WTC11 (cell line): ENCODE results near the gene TCF7L1. TPM values are rescaled to one million over a fixed set of nuclear protein-coding genes. Genes with fewer than 3 reads are reported as not detected.

Experiments
- ATAC-seq: fragments of 200-7000 bp; cut with Tn5 transposase; 2 replicates; pipeline ENCODE4 v1.10.0; 2021; ENCODE audit warnings: mild to moderate bottlenecking, moderate library complexity
- CTCF ChIA-PET: fragments of 300-600 bp; sonication (Branson Sonifier 250); formaldehyde crosslinking; loops from one replicate; lab custom pipeline; 2021; ENCODE audit warnings: antibody characterized with exemption; lab: Charles Lee
- POLR2A ChIA-PET: fragments of 350-600 bp; sonication (Branson Sonifier 250); formaldehyde crosslinking; loops from one replicate; lab custom pipeline; 2021; ENCODE audit warnings: antibody characterized with exemption; lab: Charles Lee
- DNase-seq: peaks from one replicate; pipeline ENCODE4 v3.0.0; 2021; ENCODE audit warnings: low spot score
- H3K27ac Mint-ChIP-seq: 2 replicates; pipeline ENCODE4 v1.8.0; 2021; ENCODE audit warnings: mixed read lengths
- H3K27me3 Mint-ChIP-seq: 2 replicates; pipeline ENCODE4 v1.8.0; 2021; ENCODE audit warnings: low read depth, mild to moderate bottlenecking, moderate library complexity, mixed read lengths
- H3K36me3 Mint-ChIP-seq: 2 replicates; pipeline ENCODE4 v1.8.0; 2021; ENCODE audit warnings: mixed read lengths
- H3K4me1 Mint-ChIP-seq: 2 replicates; pipeline ENCODE4 v1.8.0; 2022; ENCODE audit warnings: mixed read lengths
- H3K4me3 Mint-ChIP-seq: 2 replicates; pipeline ENCODE4 v1.8.0; 2021; ENCODE audit warnings: mild to moderate bottlenecking, moderate library complexity, mixed read lengths
- H3K9me3 Mint-ChIP-seq: 2 replicates; pipeline ENCODE4 v1.8.0; 2021; ENCODE audit warnings: mixed read lengths
- ATF3 ChIP-seq: sonication (generic); formaldehyde crosslinking; conservative IDR thresholded peaks from 2 replicates; pipeline ENCODE4 v1.8.1; 2022; ENCODE audit warnings: mild to moderate bottlenecking, missing genetic modification reagents
- CTCF ChIP-seq: fragments of 200-600 bp; IDR thresholded peaks from 2 replicates; pipeline ENCODE4 v1.8.0; 2022; ENCODE audit warnings: antibody characterized with exemption
- E2F1 ChIP-seq: sonication (generic); formaldehyde crosslinking; IDR thresholded peaks from 2 replicates; pipeline ENCODE4 v1.8.0; 2022; ENCODE audit warnings: mild to moderate bottlenecking, missing genetic modification reagents
- FOXJ3 ChIP-seq: sonication (generic); formaldehyde crosslinking; IDR thresholded peaks from 2 replicates; pipeline ENCODE4 v1.9.0; 2021; ENCODE audit warnings: missing genetic modification reagents, mild to moderate bottlenecking, borderline replicate concordance
- FOXP4 ChIP-seq: sonication (generic); formaldehyde crosslinking; IDR thresholded peaks from 2 replicates; pipeline ENCODE4 v1.8.0; 2022; ENCODE audit warnings: mild to moderate bottlenecking, missing genetic modification reagents
- IRF2 ChIP-seq: sonication (generic); formaldehyde crosslinking; IDR thresholded peaks from 2 replicates; pipeline ENCODE4 v1.8.0; 2022; ENCODE audit warnings: low read depth, missing genetic modification reagents, borderline replicate concordance
- JAZF1 ChIP-seq: fragments of 250-450 bp; sonication (Bioruptor Pico); IDR thresholded peaks from 2 replicates; pipeline ENCODE4 v1.9.0; 2021; ENCODE audit warnings: moderate library complexity, mild to moderate bottlenecking, inconsistent platforms
- JUN ChIP-seq: sonication (generic); formaldehyde crosslinking; IDR thresholded peaks from 2 replicates; pipeline ENCODE4 v1.8.0; 2023; ENCODE audit warnings: mild to moderate bottlenecking, missing genetic modification reagents
- NFATC4 ChIP-seq: fragments of 250-450 bp; sonication (Bioruptor Pico); IDR thresholded peaks from 2 replicates; pipeline ENCODE4 v1.9.0; 2021; ENCODE audit warnings: mild to moderate bottlenecking
- PRRX2 ChIP-seq: fragments of 250-450 bp; sonication (Bioruptor Pico); IDR thresholded peaks from 2 replicates; pipeline ENCODE4 v1.8.0; 2021; ENCODE audit warnings: mild to moderate bottlenecking
- TEAD1 ChIP-seq: sonication (generic); formaldehyde crosslinking; IDR thresholded peaks from 2 replicates; pipeline ENCODE4 v1.8.0; 2022; ENCODE audit warnings: mild to moderate bottlenecking, missing genetic modification reagents
- TP53 ChIP-seq: sonication (generic); formaldehyde crosslinking; IDR thresholded peaks from 2 replicates; pipeline ENCODE4 v1.8.1; 2023; ENCODE audit warnings: mild to moderate bottlenecking, missing genetic modification reagents
- ZMAT4 ChIP-seq: fragments of 250-450 bp; sonication (Bioruptor Pico); IDR thresholded peaks from 2 replicates; pipeline ENCODE4 v1.9.0; 2021; ENCODE audit warnings: mild to moderate bottlenecking
- ZNF219 ChIP-seq: sonication (generic); formaldehyde crosslinking; IDR thresholded peaks from 2 replicates; pipeline ENCODE4 v1.8.0; 2023; ENCODE audit warnings: missing genetic modification reagents, mild to moderate bottlenecking, borderline replicate concordance
- ZNF281 ChIP-seq: sonication (generic); formaldehyde crosslinking; IDR thresholded peaks from 2 replicates; pipeline ENCODE4 v1.8.0; 2023; ENCODE audit warnings: mild to moderate bottlenecking, missing genetic modification reagents
- ZNF425 ChIP-seq: fragments of 250-450 bp; sonication (Bioruptor Pico); conservative IDR thresholded peaks from 2 replicates; pipeline ENCODE4 v1.9.0; 2021; ENCODE audit warnings: mild to moderate bottlenecking
- ZNF512 ChIP-seq: sonication (generic); formaldehyde crosslinking; IDR thresholded peaks from 2 replicates; pipeline ENCODE4 v1.8.1; 2022; ENCODE audit warnings: missing genetic modification reagents, borderline replicate concordance
- total RNA-seq: library from RNA; stranded (reverse); gene quantifications from 3 replicates; pipeline ENCODE4 v1.2.3, GENCODE V29; 2021

Gene TCF7L1
- total RNA-seq, 1 experiment from 2014 or later = 104 TPM

GRCh38 chr2:85137156-85137555 lies 4.0 kb downstream of the TCF7L1 start (continued):
- no peak for TF ChIP-seq ZNF425 (CRISPR knock-in tag)
- TF ChIP-seq IRF2 = no peak
- TF ChIP-seq ATF3 = no peak
- no peak for TF ChIP-seq JUN (CRISPR knock-in tag)
- TF ChIP-seq CTCF = no peak
- TF ChIP-seq E2F1 (CRISPR knock-in tag) = no peak
- no peak for TF ChIP-seq TP53
- TF ChIP-seq ZMAT4 (CRISPR knock-in tag) = no peak
- TF ChIP-seq ZNF219 (CRISPR knock-in tag) = no peak
- TF ChIP-seq FOXJ3 (CRISPR knock-in tag) = no peak

GRCh38 chr2:85143463-85144082 lies 10.4 kb downstream of the TCF7L1 start:
- peaks cover 38% of the 10 kb centered on the region for H3K36me3 Mint-ChIP-seq
- H3K4me3 Mint-ChIP-seq = no peak overlapping the region
- TF ChIP-seq FOXP4 = no peak
- TF ChIP-seq, all 79 proteins: peak for 0
- ATAC-seq = no peak
- ChIA-PET CTCF (interaction anchor here (0.6 to 2.8 kb wide), 11 partner anchors 9 to 218 kb away, joined by 3 to 9 read pairs (median 4); partner anchors contain the start of gene TCF7L1), POLR2A (interaction anchor here (1.1 kb wide), 1 partner anchor 8 kb away, joined by 10 read pairs; no protein-coding TSS in a partner anchor)
- no peak for DNase-seq
- no peaks in the 10 kb centered on the region for H3K9me3 Mint-ChIP-seq
- H3K4me1 Mint-ChIP-seq = peaks cover 72% of the 10 kb centered on the region
- no peaks in the 10 kb centered on the region for H3K27me3 Mint-ChIP-seq
- H3K27ac Mint-ChIP-seq = peak overlapping the region; percentile 97

GRCh38 chr2:85145116-85145820 lies 12.1 kb downstream of the TCF7L1 start:
- POLR2A ChIA-PET = no interaction called here
- H3K27ac Mint-ChIP-seq = peak overlapping the region; percentile 71
- no peaks in the 10 kb centered on the region for H3K27me3 Mint-ChIP-seq
- ATAC-seq = no peak
- H3K4me1 Mint-ChIP-seq = peaks cover 56% of the 10 kb centered on the region
- CTCF ChIA-PET = interaction anchor here (1.0 to 1.5 kb wide), 2 partner anchors 13 to 140 kb away, joined by 4 read pairs; partner anchors contain the start of gene TCF7L1
- DNase-seq = no peak
- no peaks in the 10 kb centered on the region for H3K9me3 Mint-ChIP-seq
- no peak overlapping the region for H3K4me3 Mint-ChIP-seq
- peaks cover 22% of the 10 kb centered on the region for H3K36me3 Mint-ChIP-seq
- TF ChIP-seq ZNF281 (CRISPR knock-in tag) = no peak
- TF ChIP-seq PRRX2 = no peak
- TF ChIP-seq TEAD1 = no peak
- no peak for TF ChIP-seq JAZF1 (CRISPR knock-in tag)
- no peak for TF ChIP-seq ZNF512 (CRISPR knock-in tag)
- no peak for TF ChIP-seq ATF3
- TF ChIP-seq NFATC4 (CRISPR knock-in tag) = no peak
